Duodenal mucosa (tissue), 2 donors: Measurements from ENCODE around the gene MINAR1.
"Not testable (repeated sequence)": the region's sequence is repeated elsewhere in the genome, so short reads cannot be mapped to it uniquely, and the experiment has no call there.

Experiments
- H3K27ac ChIP-seq: one replicate; pipeline ENCODE4 v1.7.0; 2013; ENCODE audit warnings: low read depth, low read length
- H3K27me3 ChIP-seq, 2 donors: one replicate each; pipeline ENCODE4 v1.7.0; 2013; ENCODE audit warnings: low read length in 2 of 2, control low read depth in 1 of 2; ENCODE audit not compliant: insufficient read depth in 2 of 2, control insufficient read depth in 1 of 2
- H3K36me3 ChIP-seq, 2 donors: one replicate each; pipeline ENCODE4 v1.7.0; 2013; ENCODE audit warnings: low read length in 2 of 2, control low read depth in 1 of 2; ENCODE audit not compliant: insufficient read depth in 2 of 2, control insufficient read depth in 1 of 2
- H3K4me1 ChIP-seq, 2 donors: one replicate each; pipeline ENCODE4 v1.7.0; 2013; ENCODE audit warnings: low read length in 2 of 2, control low read depth in 1 of 2; ENCODE audit not compliant: insufficient read depth in 2 of 2, control insufficient read depth in 1 of 2
- H3K4me3 ChIP-seq, 2 donors: one replicate each; pipeline ENCODE4 v1.7.0; 2013; ENCODE audit warnings: low read length in 2 of 2, low read depth in 1 of 2
- H3K9ac ChIP-seq, 2 donors: one replicate each; pipeline ENCODE4 v1.7.0; 2013; ENCODE audit warnings: low read length in 2 of 2, low read depth in 1 of 2
- H3K9me3 ChIP-seq, 2 donors: one replicate each; pipeline ENCODE4 v1.7.0; 2013; ENCODE audit warnings: low read length in 2 of 2, control low read depth in 1 of 2; ENCODE audit not compliant: control insufficient read depth in 1 of 2

The MINAR1 gene

DNA sequence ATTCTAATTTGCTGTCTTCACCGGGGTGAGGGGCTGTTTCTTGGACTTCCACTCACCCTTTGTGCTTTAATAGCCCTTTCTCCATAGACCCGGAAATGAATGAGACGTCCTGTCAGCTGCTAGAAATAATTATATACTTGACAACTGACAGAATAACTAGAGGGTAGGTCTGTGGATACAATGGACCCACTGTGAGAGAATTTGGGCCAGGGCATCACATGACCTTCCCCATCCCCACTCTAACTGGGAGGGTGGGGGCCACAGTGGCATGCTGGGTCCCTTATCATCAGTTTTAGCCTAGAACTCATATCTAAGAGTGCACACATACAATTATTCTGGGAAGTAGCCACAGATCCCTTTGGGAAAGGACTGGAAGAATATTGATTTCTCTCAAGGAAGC lies 25.9 kb upstream of the MINAR1 start:
- no peak overlapping the region for H3K9ac ChIP-seq
- no peak overlapping the region for H3K4me3 ChIP-seq
- H3K4me1 ChIP-seq = no peaks in the 10 kb centered on the region
- H3K36me3 ChIP-seq = no peaks in the 10 kb centered on the region
- no peaks in the 10 kb centered on the region for H3K27me3 ChIP-seq
- no peaks in the 10 kb centered on the region for H3K9me3 ChIP-seq
- H3K27ac ChIP-seq = no peak overlapping the region

DNA sequence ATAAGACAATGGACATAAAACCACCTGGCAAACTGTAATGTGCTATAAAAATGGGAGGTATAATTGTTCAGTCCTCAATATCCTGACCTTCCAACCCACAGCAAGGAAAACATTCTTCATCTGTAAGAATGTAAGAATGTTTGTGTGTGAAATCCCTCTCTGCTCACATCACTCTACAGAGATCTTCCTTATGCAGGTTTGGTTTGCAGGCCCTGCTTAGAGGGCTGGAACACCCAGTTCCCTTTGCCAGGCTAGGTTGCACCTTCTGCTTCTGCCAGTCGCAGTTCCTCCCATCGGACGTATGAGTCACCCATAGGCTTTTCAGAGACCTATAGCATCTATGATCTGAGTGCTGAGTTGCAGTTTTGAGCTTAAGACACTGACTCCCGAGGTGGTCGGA lies 24.1 kb upstream of the MINAR1 start:
- no peaks in the 10 kb centered on the region for H3K27me3 ChIP-seq
- H3K9ac ChIP-seq = no peak overlapping the region
- H3K36me3 ChIP-seq = peaks cover 0 to 4% of the 10 kb centered on the region in 2 donors
- H3K9me3 ChIP-seq = no peaks in the 10 kb centered on the region
- H3K27ac ChIP-seq = no peak overlapping the region
- H3K4me1 ChIP-seq = no peaks in the 10 kb centered on the region
- no peak overlapping the region for H3K4me3 ChIP-seq

DNA sequence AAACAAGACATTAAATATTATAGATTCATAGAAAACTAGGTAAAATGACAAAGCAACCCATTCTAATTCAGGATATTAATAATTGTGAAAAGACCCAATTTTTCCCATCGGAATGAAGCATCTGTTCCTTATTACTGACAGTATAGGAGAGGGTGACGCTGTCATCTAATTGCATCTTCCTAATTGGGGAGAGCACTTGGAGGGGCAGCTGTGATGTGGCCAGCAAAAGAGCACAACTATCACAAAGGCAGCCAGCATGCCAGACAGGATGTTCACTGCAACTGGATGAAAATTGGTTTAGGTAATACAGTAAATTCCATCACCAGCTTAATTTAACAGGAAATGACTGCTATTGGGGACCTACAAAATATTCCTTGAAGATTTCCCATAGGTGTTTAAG lies 21.9 kb upstream of the MINAR1 start:
- Histone ChIP-seq H3K27me3 (no peaks in the 10 kb centered on the region), H3K27ac (no peak overlapping the region), H3K9ac (no peak overlapping the region), H3K9me3 (no peaks in the 10 kb centered on the region), H3K4me1 (no peaks in the 10 kb centered on the region), H3K36me3 (peaks cover 0 to 4% of the 10 kb centered on the region in 2 donors), H3K4me3 (no peak overlapping the region)

DNA sequence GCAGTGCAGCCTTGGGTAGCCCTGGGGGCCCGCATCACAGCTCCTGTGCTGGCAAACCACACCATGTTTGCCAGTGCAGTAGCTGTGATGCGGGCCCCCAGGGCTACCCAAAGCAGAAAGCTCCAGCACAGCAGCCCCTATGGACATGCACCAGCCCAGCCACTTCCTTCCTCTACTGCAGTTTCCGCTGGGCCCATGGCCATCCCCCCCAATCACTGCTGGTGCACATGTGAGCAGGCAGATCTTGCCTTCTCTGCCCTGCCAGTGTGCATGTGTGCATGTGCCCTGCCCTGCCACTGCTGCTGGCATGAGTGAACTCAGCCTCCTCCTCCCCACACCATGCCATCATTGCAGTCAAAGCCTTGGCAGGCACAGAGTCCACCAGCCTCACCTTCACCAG lies 20.1 kb upstream of the MINAR1 start:
- peaks cover 0 to 4% of the 10 kb centered on the region in 2 donors for H3K36me3 ChIP-seq
- H3K27me3 ChIP-seq = no peaks in the 10 kb centered on the region
- H3K4me3 ChIP-seq = no peak overlapping the region
- H3K9me3 ChIP-seq = no peaks in the 10 kb centered on the region
- no peak overlapping the region for H3K27ac ChIP-seq
- H3K9ac ChIP-seq = no peak overlapping the region
- no peaks in the 10 kb centered on the region for H3K4me1 ChIP-seq

DNA sequence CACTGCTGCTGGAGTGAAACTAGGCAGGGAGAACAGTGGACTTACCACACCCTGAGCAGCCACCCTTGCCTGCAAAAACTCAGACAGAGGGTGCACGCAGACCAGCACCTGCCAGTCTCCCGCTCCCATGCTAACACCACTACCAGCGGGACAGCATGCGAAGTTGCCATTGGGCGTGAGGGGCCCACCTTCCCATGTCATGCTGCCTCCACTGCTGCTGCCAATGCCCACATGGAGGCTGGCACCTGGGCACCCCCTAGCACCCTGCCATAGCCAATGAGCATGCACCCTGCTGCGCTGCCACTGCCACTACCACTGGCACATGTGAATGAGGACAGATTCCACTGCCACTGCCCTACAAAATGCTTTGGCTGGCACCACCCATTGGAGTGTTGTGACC lies 19.7 kb upstream of the MINAR1 start:
- no peaks in the 10 kb centered on the region for H3K27me3 ChIP-seq
- no peak overlapping the region for H3K27ac ChIP-seq
- no peak overlapping the region for H3K4me3 ChIP-seq
- H3K9me3 ChIP-seq = no peaks in the 10 kb centered on the region
- H3K9ac ChIP-seq = no peak overlapping the region
- peaks cover 0 to 4% of the 10 kb centered on the region in 2 donors for H3K36me3 ChIP-seq
- no peaks in the 10 kb centered on the region for H3K4me1 ChIP-seq

DNA sequence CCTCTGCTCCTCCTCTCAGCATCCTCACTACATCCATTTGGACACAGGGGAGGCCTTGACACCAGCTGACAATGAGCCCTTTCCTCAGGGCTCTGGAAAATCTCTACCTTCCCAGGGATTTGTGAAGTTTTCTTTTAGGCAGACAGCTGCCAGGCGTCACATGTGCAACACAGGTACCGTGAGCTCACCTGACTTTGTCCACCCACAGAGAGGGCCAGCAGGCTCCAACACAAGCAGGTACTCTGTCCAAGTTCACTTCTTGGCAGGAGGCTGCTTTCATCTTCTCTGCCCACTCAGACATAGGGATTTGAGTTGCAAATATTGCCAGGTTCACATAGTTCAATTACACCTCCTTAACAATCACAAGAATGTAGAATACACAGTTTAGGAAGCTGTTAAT lies 15.3 kb upstream of the MINAR1 start:
- Histone ChIP-seq H3K4me3 (no peak overlapping the region), H3K27ac (no peak overlapping the region), H3K27me3 (no peaks in the 10 kb centered on the region), H3K4me1 (no peaks in the 10 kb centered on the region), H3K9ac (no peak overlapping the region), H3K9me3 (no peaks in the 10 kb centered on the region), H3K36me3 (peaks cover 0 to 4% of the 10 kb centered on the region in 2 donors)

DNA sequence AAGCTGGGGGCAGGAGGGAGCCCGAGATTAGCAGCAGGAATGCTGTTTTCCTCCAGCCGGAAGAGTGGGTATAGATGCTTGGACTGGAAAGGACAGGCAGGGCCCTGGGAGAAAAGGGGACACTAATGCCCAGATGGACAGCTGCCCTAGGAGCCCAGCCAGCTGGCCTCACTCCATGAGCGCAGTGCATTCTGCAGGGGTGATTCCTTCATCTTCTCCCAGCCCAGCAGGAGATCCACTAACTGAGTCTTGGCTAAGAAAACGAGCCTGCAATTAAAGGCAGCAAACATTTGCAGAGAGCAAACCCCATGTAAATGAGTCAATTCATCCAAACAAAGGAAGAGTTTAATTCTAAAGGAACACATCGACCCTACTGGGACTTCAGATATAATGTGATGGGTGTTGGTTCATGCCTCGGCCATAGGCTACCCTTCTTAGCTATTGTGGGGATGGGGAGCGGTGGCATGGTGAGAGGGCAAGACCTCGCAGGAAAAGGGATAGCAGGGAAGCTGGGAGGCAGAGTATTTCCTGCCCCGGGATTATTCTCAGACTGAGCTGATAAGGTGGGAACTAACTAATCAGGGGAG lies 13.3 kb upstream of the MINAR1 start:
- Histone ChIP-seq H3K9me3 (no peaks in the 10 kb centered on the region), H3K9ac (no peak overlapping the region), H3K27me3 (no peaks in the 10 kb centered on the region)

DNA sequence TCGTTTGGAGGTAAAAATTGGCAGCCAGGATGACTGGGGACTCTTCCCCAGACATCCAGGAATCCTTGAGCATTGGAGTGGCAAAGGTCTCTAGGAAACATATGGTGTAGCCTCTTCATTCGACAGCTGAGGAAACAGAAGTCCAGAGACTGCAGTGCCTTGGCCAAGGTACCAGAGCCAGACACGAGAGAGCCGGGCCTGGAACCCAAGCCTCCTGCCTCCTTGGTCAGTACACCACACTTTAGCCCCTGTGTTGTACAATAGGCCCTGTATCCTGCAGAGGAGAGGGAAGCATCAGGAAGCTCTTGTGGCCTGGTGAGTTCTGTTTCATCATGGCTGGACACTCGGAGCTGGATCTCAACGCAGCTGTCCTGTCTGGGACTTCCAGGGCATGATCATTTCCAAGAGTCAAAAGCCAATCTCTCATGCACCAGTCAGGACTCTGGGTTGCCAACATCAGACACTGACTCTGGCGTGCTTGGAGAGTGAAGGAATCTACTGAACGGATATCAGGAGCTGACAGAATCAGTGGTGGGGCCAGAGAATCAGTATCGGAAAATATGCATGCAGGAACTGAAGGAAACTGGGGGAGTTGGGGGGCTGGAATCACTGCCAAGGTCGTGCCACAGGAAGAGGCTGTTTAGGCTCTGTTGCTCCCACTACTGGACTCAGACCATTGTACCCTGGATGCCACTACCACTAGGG lies 6.4 kb upstream of the MINAR1 start:
- Histone ChIP-seq H3K4me1 (no peaks in the 10 kb centered on the region), H3K27me3 (peaks cover 15 to 24% of the 10 kb centered on the region in 2 donors), H3K36me3 (no peaks in the 10 kb centered on the region), H3K9me3 (no peaks in the 10 kb centered on the region), H3K9ac (no peak overlapping the region), H3K27ac (no peak overlapping the region), H3K4me3 (no peak overlapping the region)

More for the DNA sequence above, 13.3 kb upstream of the MINAR1 start:
- H3K36me3 ChIP-seq = no peaks in the 10 kb centered on the region
- no peak overlapping the region for H3K27ac ChIP-seq
- no peaks in the 10 kb centered on the region for H3K4me1 ChIP-seq
- H3K4me3 ChIP-seq = no peak overlapping the region

DNA sequence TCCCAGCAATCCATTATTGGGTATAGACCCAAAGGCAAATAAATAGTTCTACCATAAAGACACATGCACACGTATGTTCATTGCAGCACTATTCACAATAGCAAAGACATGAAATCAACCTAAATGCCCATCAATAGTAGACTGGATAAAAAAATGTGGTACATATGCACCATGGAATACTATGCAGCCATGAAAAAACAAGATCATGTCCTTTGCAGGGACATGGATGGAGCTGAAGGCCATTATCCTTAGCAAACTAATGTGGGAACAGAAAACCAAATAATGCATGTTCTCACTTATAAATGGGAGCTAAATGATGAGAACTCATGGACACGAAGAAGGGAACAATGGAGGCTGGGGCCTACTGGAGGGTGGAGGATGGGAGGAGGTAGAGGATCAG lies 5.2 kb upstream of the MINAR1 start:
- H3K9me3 ChIP-seq, H3K9ac ChIP-seq, H3K27ac ChIP-seq, H3K4me3 ChIP-seq, H3K36me3 ChIP-seq, H3K4me1 ChIP-seq: not testable (repeated sequence)
- H3K27me3 ChIP-seq = peaks cover 21 to 31% of the 10 kb centered on the region in 2 donors

DNA sequence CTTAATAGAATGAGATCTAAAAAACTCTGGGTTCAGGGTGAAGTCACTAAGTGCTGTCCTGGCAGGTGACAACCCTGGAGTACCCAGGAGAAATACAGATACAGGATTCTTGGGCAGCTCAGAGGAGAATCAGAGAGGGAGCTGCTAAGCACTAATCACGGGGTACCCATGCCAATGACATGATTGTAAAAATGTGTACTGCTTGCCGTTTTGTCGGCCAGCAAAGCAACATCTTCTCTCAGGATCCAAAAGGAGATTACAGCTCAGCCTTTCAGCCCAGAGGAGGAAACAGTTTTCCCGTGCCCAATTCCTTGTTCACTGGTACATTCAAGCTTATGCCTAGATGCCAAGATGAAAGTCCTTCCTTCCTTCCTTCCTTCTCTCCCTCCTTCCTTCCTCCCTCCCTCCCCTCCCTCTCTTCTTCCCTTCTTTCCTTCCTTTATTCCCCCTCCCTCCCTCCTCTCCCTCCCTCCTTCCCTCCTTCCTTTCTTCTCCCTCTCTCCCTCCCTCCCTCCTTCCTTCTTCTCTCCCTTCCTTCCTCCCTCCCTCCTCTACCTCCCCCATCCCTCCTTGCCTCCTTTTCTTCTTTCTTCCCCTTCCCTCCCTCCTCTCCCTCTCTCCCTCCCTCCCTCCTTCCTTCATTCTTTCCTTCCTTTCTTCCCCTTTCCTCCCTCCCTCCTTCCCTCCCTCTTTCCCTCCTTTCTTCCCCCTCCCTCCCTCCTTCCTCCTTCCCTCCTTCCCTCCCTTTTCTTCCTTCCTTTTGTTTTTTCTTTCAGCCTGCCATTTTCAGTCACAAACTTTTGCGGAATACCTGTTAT lies 4.1 kb upstream of the MINAR1 start:
- H3K4me1 ChIP-seq = no peaks in the 10 kb centered on the region
- H3K9ac ChIP-seq = no peak overlapping the region
- H3K4me3 ChIP-seq = no peak overlapping the region
- H3K27ac ChIP-seq = no peak overlapping the region
- H3K27me3 ChIP-seq = peaks cover 30 to 39% of the 10 kb centered on the region in 2 donors
- H3K9me3 ChIP-seq = no peaks in the 10 kb centered on the region
- no peaks in the 10 kb centered on the region for H3K36me3 ChIP-seq
